NCI-H748 (cell line): ENCODE results near the gene TCEAL3.
"Not testable (repeated sequence)": the region's sequence is repeated elsewhere in the genome, so short reads cannot be mapped to it uniquely, and the experiment has no call there.

Experiments
- DNase-seq: peaks from one replicate; lab custom pipeline; 2025; ENCODE audit not compliant: unreplicated experiment; lab: John Stamatoyannopoulos, UW

TCEAL3 gene

GRCh38 chrX:103624111-103624510 is 16.3 kb downstream of the TCEAL3 start:
- DNase-seq, result no peak

GRCh38 chrX:103626855-103627254 is 19.1 kb downstream of the TCEAL3 start:
- no peak for DNase-seq

- DNase-seq, result peak; percentile 74
These were observed 20.9 kb downstream of the TCEAL3 start, which contains the start of gene TCEAL1 for GRCh38 chrX:103628386-103629317. Gene TCEAL1, plus strand, starts transcription at chrX:103628975. Its CDS starts 942 bp downstream, at chrX:103629917.

GRCh38 chrX:103629318-103630170 is 21.8 kb downstream of the TCEAL3 start:
- DNase-seq, result peak; percentile 74

- DNase-seq, result no peak
These were observed 22.4 kb downstream of the TCEAL3 start for GRCh38 chrX:103630171-103630511.

- DNase-seq, result no peak
These were observed 23.4 kb downstream of the TCEAL3 start for GRCh38 chrX:103631145-103631544.

- no peak for DNase-seq
These were observed 27.7 kb downstream of the TCEAL3 start for GRCh38 chrX:103635436-103635835.

GRCh38 chrX:103637604-103638338 is 30.0 kb downstream of the TCEAL3 start:
- no peak for DNase-seq

- peak; percentile 56 for DNase-seq
These were observed 30.9 kb downstream of the TCEAL3 start for GRCh38 chrX:103638479-103639346.

GRCh38 chrX:103640401-103641155 is 32.8 kb downstream of the TCEAL3 start:
- DNase-seq, result no peak

GRCh38 chrX:103644125-103644524 is 36.4 kb downstream of the TCEAL3 start:
- DNase-seq, result no peak

- no peak for DNase-seq
These were observed 39.9 kb downstream of the TCEAL3 start for GRCh38 chrX:103647630-103648029.

- peak; percentile 9 for DNase-seq
These were observed 43.5 kb downstream of the TCEAL3 start for GRCh38 chrX:103651151-103651773.

- DNase-seq, result not testable (repeated sequence)
These were observed 47.7 kb downstream of the TCEAL3 start for GRCh38 chrX:103655230-103656000.

- DNase-seq, result no peak
These were observed 48.9 kb downstream of the TCEAL3 start for GRCh38 chrX:103656617-103657016.

- not testable (repeated sequence) for DNase-seq
These were observed 49.3 kb downstream of the TCEAL3 start for GRCh38 chrX:103657066-103657465.

GRCh38 chrX:103658681-103659433 is 51.1 kb downstream of the TCEAL3 start:
- DNase-seq, result no peak
